Urinary bladder (tissue), 4 donors: ENCODE measurements around the gene ZFP28. TPM values are rescaled to one million over a fixed set of nuclear protein-coding genes. Genes with fewer than 3 reads are reported as not detected.
A peak's percentile ranks its signal among the peaks of the same experiment; 100 is the strongest.

Source experiments
- DNase-seq: peaks from one replicate; pipeline ENCODE4 v3.0.0-alpha.2; 2015; ENCODE audit errors: extremely low spot score
- H3K27ac ChIP-seq: one replicate; pipeline ENCODE4 v1.5.1; 2013; ENCODE audit warnings: low read depth, mild to moderate bottlenecking, moderate library complexity
- H3K36me3 ChIP-seq: one replicate; pipeline ENCODE4 v1.6.1; 2013; ENCODE audit warnings: mild to moderate bottlenecking, moderate library complexity; ENCODE audit not compliant: insufficient read depth
- H3K4me1 ChIP-seq: one replicate; pipeline ENCODE4 v1.6.1; 2013; ENCODE audit warnings: mild to moderate bottlenecking, moderate library complexity; ENCODE audit not compliant: insufficient read depth
- H3K4me3 ChIP-seq: one replicate; pipeline ENCODE4 v1.5.1; 2013; ENCODE audit warnings: low read depth, low read length
- WGBS: extraction: QIAGEN DNeasy Blood & Tissue Kit; methylation state at CpG from one replicate; pipeline ENCODE4 v1.1.7; 2013; 5-methylcytosine and 5-hydroxymethylcytosine counted together
- polyA plus RNA-seq: library from polyadenylated mRNA; stranded (reverse); fragments of 200-250 nt; gene quantifications from one replicate; pipeline ENCODE4 v1.2.3, GENCODE V29; 2013
- total RNA-seq: library from RNA; depleted of rRNA; stranded (reverse); fragments of >200 nt; gene quantifications from one replicate; pipeline ENCODE4 v1.2.3, GENCODE V29; 2014
- donor health status: healthy with polysubstance abuse.
- donor health status: healthy.

ZFP28 gene
- total and polyA plus RNA-seq, 2 donors = 5.9 to 16.2 TPM

- Histone ChIP-seq H3K36me3 (peaks cover 15% of the 10 kb centered on the region), H3K27ac (peak within 1 kb of the TSS; percentile 60)
- 3% methylated on average over 66 of the region's 66 CpGs for WGBS
Observed at GRCh38 chr19:56567274-56568120, 28.7 kb downstream of the ZFP28 start, which contains the start of gene ZNF470. TSS of gene ZNF470 (plus strand) at chr19:56567468. CDS start at chr19:56570312, 2,844 bp downstream.

DNA sequence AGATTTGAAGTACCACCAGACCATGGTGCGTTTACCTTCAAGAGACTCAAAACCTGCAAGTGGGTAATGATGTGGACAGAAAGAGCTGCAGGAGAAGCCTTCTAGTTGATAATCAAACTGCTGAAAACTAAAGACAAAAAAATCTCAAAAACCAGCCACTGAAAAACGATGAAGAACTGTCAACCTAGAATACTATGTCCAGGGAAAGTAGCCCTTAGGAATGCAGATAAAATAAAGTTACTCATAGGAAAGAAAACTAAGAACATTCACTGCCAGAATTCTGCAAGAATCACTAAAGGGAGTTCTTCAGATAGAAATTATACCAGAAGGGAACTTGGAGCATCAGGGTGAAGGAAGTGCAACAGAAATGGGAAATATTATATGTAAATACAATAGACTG is 33.8 kb downstream of the ZFP28 start:
- Histone ChIP-seq H3K27ac (no peak overlapping the region), H3K4me1 (no peaks in the 10 kb centered on the region), H3K4me3 (no peak overlapping the region), H3K36me3 (peaks cover 21% of the 10 kb centered on the region)
- WGBS = 76% methylated on average over 2 of the region's 2 CpGs
- DNase-seq = no peak

More at GRCh38 chr19:56567274-56568120, 28.7 kb downstream of the ZFP28 start, which contains the start of gene ZNF470:
- Histone ChIP-seq H3K4me1 (no peaks in the 10 kb centered on the region), H3K4me3 (peak within 1 kb of the TSS; percentile 65)
- DNase-seq = peak; percentile 91

DNA sequence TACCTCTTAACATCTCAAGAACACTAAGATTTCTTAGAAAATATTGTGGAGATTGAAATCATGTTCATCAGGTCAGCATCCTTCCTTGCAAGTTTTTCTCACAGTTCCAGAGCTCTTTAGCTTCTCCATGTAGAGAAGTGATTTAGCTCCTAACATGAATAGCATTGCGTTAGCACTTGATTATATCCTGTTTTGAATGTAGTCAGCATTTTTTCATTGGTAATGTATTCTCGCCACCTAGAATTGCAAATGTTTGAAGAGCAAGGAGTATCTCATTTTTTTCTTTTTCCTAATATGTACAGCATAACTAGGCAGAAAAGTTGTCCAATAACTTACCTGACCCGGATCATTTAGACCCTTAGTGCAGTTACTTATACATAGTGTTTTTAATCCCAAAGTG is 35.2 kb downstream of the ZFP28 start:
- DNase-seq = no peak
- Histone ChIP-seq H3K36me3 (peaks cover 21% of the 10 kb centered on the region), H3K4me1 (no peaks in the 10 kb centered on the region), H3K4me3 (no peak overlapping the region), H3K27ac (no peak overlapping the region)
- WGBS = 98% methylated on average over 3 of the region's 3 CpGs

GRCh38 chr19:56577719-56578602 is 39.2 kb downstream of the ZFP28 start:
- WGBS = 99% methylated on average over 11 of the region's 11 CpGs
- no peak for DNase-seq
- Histone ChIP-seq H3K27ac (no peak overlapping the region), H3K36me3 (peaks cover 10% of the 10 kb centered on the region), H3K4me3 (no peak overlapping the region), H3K4me1 (no peaks in the 10 kb centered on the region)

DNA sequence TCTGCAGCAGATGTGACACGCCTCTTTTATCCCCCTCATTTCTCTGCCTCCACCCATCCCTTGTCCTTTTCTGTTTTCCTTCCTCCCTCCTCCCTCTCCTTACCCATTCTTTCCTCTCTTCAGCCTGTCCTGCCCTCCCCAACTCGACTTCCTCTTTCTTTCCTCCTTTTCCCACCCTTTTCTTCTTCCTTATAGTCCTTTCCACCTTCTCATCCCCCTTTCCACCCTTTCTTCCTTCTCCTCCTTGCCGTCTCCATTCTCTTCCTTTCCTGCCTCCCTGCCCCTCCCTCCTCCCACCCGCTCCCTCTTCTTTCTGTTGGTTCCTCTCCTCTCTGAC is 55.7 kb downstream of the ZFP28 start:
- Histone ChIP-seq H3K4me3 (peak overlapping the region; percentile 80), H3K36me3 (no peaks in the 10 kb centered on the region)
- 62% methylated on average over 4 of the region's 4 CpGs for WGBS

GRCh38 chr19:56594783-56595547 is 56.2 kb downstream of the ZFP28 start, which contains the start of gene ZNF71:
TSS of gene ZNF71 (plus strand) at chr19:56595302. CDS start at chr19:56601559, 6,257 bp downstream.
- Histone ChIP-seq H3K4me1 (no peaks in the 10 kb centered on the region), H3K27ac (peak within 1 kb of the TSS; percentile 31), H3K36me3 (no peaks in the 10 kb centered on the region), H3K4me3 (peak within 1 kb of the TSS; percentile 80)
- peak; percentile 72 for DNase-seq
- under 1% methylated on average over 52 of the region's 52 CpGs for whole genome bisulfite sequencing

More for the DNA sequence above, 55.7 kb downstream of the ZFP28 start:
- no peak overlapping the region for H3K27ac ChIP-seq
- H3K4me1 ChIP-seq = no peaks in the 10 kb centered on the region
- DNase-seq = no peak

- H3K27ac ChIP-seq = peak overlapping the region; percentile 31
- H3K36me3 ChIP-seq = no peaks in the 10 kb centered on the region
- no peak for DNase-seq
- no peaks in the 10 kb centered on the region for H3K4me1 ChIP-seq
- peak overlapping the region; percentile 80 for H3K4me3 ChIP-seq
- WGBS = 1% methylated on average over 4 of the region's 4 CpGs
Observed at GRCh38 chr19:56595548-56595899, 56.8 kb downstream of the ZFP28 start.

DNA sequence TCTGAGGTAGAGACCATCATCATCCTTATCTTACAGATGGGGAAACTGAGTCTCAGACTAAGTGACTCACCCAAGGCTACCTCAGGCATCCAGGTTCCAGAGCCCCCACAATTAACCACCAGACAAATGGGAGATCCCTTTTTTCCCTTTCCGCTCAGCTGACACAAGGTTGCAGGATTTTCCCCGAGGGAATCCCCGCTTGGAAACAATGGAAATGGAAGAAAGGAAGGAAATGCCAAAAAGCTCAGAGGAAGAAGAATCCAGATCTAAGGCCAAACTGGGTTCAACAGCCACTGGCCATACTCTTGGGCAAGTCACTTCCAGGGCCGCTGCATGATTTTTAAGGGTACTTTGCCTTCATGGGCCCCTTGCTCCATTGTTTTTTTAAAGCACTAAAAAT is 57.9 kb downstream of the ZFP28 start:
- Histone ChIP-seq H3K27ac (no peak overlapping the region), H3K4me3 (no peak overlapping the region), H3K36me3 (no peaks in the 10 kb centered on the region), H3K4me1 (no peaks in the 10 kb centered on the region)
- 83% methylated on average over 4 of the region's 4 CpGs for WGBS
- no peak for DNase-seq

DNA sequence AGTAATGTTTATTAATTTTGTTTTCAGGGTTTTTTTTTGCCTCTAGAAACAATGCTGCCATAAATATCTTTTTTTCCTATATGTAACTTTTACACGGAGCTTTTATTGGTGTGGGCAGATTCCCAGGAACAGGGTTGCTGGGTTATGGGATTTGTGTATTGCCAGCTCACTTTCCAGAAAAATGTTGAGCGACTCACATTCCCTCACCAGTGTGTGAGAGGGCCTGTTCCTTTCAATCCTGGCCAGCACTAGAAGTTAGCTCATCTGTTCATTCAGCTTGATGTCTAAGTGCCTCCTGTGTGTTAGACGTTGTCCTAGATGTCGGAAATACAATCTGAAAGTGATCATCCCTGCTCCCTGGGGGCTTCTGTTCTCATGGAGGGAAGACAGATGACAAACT is 58.9 kb downstream of the ZFP28 start:
- H3K4me3 ChIP-seq = no peak overlapping the region
- no peak overlapping the region for H3K27ac ChIP-seq
- WGBS = 84% methylated on average over 4 of the region's 4 CpGs
- H3K4me1 ChIP-seq = no peaks in the 10 kb centered on the region
- no peaks in the 10 kb centered on the region for H3K36me3 ChIP-seq
- DNase-seq = no peak

- Histone ChIP-seq H3K36me3 (no peaks in the 10 kb centered on the region), H3K4me3 (no peak overlapping the region), H3K4me1 (no peaks in the 10 kb centered on the region), H3K27ac (no peak overlapping the region)
- 93% methylated on average over 3 of the region's 3 CpGs for WGBS
- DNase-seq = no peak
Observed at GRCh38 chr19:56601375-56601774, 62.6 kb downstream of the ZFP28 start.

- DNase-seq = no peak
- 79% methylated on average over 6 of the region's 6 CpGs for WGBS
- Histone ChIP-seq H3K4me3 (no peak overlapping the region), H3K27ac (no peak overlapping the region), H3K36me3 (no peaks in the 10 kb centered on the region), H3K4me1 (no peaks in the 10 kb centered on the region)
Observed at GRCh38 chr19:56603829-56604228, 65.1 kb downstream of the ZFP28 start.
